Measurements from ENCODE around the gene TP53INP2. TPM values are rescaled to one million over a fixed set of nuclear protein-coding genes. Genes with fewer than 3 reads are reported as not detected.
"Not testable (repeated sequence)": the region's sequence is repeated elsewhere in the genome, so short reads cannot be mapped to it uniquely, and the experiment has no call there.

TP53INP2 gene
- total RNA-seq, 1 donor from 2014 or later = 3.6 TPM

- peak; percentile 52 to 58 for DNase-seq (ENCODE audit: low read depth in 2 of 2)
Measured at GRCh38 chr20:34705397-34706301, 1.5 kb downstream of the TP53INP2 start.

- DNase-seq (ENCODE audit: low read depth in 2 of 2) = no peak
Measured at GRCh38 chr20:34706302-34706875, 2.2 kb downstream of the TP53INP2 start.

DNA sequence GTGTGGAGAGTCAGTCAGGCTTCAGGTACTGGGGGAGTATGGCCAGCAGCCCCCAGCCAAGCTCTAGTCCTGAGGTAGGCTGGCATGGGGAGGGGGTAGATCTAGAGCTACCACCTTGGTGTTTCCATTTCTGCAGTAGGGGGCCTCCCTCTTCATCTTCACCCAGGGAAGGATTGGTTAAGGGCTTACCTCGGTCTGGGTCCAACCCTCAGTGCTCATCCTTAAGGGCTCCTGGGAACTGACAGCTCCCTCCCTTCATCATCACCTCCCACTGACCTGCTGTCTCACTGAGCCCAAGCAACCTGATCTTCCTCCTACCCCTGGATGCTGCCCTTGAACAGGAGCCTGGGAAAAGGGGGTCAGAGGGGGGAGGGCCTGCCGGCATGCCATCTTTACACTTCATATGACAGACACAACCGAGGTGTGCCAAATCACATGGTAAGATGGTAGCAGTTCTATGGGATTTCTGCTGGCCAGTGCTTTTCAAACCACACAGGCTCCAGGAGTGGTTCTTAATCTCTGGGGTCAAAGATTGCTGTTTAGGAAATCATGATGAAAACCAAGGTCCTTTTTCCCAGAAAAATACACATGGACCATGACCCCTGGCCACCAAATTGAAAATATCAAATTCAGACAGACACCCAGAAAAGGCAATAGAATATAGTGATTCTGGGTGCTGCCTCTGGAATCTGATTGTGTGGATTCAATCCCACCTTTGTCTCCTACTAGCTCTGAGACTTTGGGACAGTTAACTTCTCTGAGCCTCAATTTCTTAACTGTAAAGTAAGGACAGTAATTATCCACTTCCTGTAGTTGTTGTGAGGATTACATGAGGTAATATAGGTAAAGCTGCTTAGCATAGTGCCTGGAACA lies 3.0 kb downstream of the TP53INP2 start:
- no peak for DNase-seq (ENCODE audit: low read depth in 2 of 2)

DNA sequence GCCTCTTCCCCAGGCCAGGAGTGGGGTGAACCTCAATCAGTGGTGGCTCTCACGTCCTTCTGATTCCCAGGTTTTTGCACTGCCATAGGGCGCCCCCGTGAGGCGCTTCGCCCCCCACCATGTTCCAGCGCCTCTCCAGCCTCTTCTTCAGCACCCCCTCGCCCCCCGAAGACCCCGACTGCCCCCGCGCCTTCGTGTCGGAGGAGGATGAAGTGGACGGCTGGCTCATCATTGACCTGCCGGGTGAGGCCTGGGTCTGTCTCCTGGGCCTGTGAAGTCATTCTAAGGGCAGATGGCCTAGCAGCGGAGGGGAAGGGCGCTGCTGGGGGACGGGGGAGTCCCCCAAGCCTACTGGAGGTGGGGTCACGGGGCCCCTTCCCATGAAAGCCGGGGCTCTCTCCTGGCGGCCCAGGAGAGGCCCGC lies 4.5 kb downstream of the TP53INP2 start:
- peak; percentile 50 to 61 for DNase-seq (ENCODE audit: low read depth in 2 of 2)

- DNase-seq (ENCODE audit: low read depth in 2 of 2) = peak; percentile 64 to 69
Measured at GRCh38 chr20:34709044-34709830, 5.1 kb downstream of the TP53INP2 start.

DNA sequence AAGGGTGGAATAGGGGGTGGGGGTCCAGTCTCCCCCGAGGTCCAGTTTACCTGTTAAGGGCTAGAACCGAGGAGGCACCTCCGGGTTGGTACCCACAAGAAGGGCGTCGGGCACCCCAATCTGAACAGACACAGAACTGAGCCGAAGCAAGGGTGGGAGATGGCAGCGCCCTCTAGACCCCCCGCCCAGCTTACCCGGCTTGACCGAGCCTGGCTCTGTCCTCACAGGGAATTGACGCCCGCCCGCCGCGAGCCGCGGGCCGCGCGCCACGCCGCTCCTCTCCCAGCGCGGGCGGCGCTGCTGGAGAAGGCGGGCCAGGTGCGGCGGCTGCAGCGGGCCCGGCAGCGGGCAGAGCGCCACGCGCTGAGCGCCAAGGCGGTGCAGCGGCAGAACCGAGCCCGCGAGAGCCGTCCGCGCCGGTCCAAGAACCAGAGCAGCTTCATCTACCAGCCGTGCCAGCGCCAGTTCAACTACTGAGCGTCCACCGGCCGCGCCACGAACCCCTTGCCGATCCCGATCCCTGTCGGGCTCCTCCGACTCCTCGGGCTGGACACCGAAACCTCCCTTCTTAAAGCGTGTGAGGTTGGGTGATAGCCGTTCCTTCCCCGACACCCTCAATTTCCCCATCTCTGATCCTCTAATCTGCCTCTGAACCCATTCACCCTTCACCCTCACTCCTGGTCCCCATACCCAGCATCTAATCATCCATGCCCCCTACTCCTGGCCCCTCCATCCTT lies 5.9 kb downstream of the TP53INP2 start:
- peak; percentile 53 to 72 for DNase-seq (ENCODE audit: low read depth in 2 of 2)

DNA sequence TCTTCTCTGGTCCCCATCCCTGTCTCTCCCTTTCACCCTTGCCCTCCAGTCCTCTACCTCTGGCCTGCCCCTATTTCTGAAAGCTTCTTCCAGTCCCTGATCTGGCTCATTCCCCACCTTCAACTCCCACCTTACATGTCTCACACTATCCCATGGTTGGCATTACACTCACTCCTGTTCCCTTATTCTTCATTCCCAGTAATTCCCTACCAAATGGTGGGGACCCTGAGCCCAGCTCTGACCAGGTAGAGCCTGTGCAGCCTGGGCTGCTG lies 6.4 kb downstream of the TP53INP2 start:
- DNase-seq (ENCODE audit: low read depth in 2 of 2) = no peak

DNA sequence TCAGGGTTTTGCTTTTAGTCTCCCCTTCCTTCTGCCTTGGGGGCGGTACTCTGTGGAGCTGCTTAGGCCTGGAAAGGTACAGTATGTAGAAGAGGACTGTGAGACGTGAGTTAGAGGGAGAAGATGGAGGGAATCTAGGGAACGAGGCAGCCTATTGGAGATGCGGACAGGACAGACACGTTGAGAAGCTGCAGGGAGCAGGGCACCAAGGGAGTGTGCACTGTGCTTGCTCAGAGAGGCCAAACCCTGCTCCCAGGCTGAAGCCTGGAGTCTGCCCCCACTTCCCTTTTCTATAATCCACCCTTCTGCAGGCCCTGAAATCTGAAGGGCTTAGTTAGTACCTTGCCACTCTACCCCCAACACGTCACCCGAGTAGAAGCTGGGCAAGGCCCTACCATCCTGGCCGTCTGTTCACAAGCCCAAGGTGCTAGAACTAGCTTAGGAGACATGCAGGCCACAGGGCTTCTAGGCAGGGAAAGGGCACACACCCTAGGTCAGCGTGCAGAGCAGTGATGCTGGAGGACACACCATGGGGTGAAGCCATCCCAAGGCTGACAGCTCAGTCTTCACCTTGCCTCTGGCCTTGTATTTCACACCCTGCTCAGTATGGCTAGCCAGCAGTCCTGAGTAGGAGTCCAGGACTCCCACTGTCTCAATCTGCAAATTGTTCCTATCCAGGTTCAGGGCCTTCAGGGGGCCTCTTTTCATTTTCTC lies 6.9 kb downstream of the TP53INP2 start:
- no peak for DNase-seq (ENCODE audit: low read depth in 2 of 2)

- DNase-seq (ENCODE audit: low read depth in 2 of 2) = no peak
Measured at GRCh38 chr20:34711813-34712430, 7.8 kb downstream of the TP53INP2 start.

DNA sequence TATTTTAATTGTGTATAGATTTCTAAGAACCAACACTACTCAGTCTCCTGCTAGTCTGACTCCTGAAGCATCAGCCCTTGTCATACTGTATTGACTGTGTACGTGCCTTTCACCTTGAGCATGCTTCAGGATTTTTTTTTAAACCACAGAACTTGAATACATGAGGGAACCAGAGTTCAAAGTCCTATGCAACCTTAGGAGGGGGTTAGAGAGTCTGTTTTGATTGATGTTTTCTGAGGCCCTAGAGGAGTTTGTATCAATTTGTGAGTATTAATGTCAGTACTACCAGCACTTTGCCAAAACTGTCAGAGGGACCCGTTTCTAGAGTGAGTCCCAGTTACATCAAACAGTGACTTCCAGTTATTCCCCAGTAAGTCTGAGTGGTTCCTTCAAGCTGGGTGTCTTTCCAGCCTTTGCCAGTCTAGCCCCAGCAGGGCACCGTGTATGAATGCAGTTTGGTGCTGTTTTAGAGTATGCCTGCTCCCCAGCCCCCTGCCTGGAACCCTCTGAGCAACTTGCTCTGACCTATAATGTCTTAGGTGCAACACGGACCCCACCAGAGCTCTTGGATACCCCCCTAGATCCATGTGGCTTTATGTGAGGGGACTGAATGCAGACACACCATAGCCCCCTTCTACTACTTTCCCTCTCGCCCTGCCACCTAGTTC lies 8.5 kb downstream of the TP53INP2 start:
- no peak for DNase-seq (ENCODE audit: low read depth in 2 of 2)

DNA sequence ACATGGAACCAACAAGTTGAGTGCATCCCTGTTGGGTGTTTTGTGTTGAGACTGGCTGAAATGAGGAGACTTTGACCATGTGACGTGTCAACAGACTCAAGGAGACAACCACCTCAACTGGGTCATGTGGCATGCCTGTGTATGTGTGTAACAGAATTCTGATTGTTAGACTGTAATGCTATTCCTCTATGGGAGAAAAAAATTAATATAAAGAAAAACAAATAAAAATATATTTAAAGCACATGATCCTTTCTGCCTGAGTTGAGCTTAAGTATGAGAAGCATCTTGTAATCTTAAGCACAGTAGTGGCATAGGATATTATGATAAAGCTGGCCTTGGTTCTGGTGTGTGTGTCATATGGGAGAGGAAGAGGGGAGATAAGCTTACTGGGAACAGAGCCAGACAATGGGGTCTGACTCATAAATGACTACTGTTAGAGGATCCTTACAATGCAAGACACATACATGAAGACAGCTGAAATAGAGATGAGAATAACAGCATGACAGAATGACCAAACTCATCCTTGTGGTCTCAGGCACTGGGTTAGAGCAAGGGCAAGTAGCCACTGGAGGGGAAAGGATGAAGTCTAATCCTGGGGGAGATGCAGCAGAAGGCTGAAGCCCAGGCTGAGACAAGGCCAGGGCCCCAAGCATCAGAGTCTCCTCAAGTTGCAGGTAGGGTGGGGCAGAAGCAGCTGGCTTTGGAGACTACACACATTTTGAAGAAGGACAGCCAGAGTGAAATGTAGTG lies 9.2 kb downstream of the TP53INP2 start:
- peak; percentile 66 to 98 for DNase-seq (ENCODE audit: low read depth in 2 of 2)

- DNase-seq (ENCODE audit: low read depth in 2 of 2) = not testable (repeated sequence)
Measured at GRCh38 chr20:34713944-34714515, 9.9 kb downstream of the TP53INP2 start.

DNA sequence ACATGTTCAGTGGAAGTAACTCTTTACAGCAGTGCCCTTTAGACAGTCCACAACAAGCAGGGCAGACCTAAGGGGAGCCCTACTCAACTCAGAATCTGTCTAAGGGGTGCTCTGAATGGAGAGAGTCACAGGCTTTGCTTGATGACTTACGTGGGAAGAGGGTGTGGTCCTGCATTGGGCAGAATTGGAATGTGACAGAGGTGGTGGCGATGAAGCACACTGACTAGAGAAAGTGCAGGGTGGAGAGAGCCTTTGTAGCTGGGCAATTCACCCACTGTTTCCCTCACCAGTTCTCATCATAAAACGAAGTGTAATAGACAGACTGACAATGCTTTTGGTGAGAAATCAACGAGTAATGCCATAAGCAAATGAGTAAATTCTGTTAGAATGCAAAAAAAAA lies 11.2 kb downstream of the TP53INP2 start:
- no peak for DNase-seq (ENCODE audit: low read depth in 2 of 2)

GRCh38 chr20:34716921-34717229 lies 12.7 kb downstream of the TP53INP2 start:
- DNase-seq (ENCODE audit: low read depth in 2 of 2) = no peak

DNA sequence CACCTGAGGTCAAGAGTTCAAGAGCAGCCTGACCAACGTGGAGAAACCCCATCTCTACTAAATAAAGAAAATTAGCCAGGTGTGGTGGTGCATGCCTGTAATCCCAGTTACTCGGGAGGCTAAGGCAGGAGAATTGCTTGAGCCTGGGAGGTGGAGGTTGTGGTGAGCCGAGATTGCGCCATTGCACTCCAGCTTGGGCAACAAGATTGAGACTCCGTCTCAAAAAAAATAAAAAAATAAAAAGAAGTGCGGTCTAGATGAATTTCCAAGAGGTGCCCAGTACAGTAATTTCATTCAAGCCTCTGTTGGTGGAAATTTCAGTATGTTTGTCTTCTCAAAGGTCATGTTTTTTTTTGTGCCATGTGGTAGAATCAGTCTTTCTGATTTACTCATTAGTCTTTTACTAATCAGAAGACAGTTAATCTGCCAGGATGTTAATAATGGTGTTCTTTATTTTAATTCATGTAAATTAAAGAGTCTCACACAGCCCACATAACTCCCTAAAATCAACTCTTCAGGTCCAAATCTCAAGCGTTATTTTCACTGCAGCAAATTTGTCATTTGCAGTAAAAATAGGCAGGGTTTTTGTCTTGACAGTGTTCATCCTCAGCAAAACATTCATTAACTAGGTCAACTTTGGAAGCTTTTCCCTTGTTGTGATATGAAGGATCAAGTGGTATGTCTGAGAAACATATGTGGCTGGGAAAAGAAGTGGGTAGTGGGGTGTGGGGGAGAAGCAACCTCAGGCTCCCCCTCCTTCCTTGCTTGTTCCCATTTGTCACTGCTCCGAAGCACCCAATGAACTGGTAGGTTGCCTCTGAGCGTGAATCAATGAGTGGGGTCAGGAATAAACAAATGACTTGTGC lies 13.3 kb downstream of the TP53INP2 start:
- DNase-seq (ENCODE audit: low read depth in 2 of 2) = no peak

GRCh38 chr20:34719242-34720017 lies 15.3 kb downstream of the TP53INP2 start:
- DNase-seq (ENCODE audit: low read depth in 2 of 2) = not testable (repeated sequence)

Data from lung microvascular endothelial cell (primary cell).